Neural cell (in vitro differentiated cells): ENCODE measurements around the gene AP3M1.

Experiments used
- CTCF ChIP-seq: fragments of 450-650 bp; IDR thresholded peaks from 2 replicates; pipeline ENCODE4 v1.5.1; 2014; ENCODE audit warnings: antibody characterized with exemption, mild to moderate bottlenecking, moderate library complexity; ENCODE audit not compliant: poor library complexity, severe bottlenecking
- EZH2 ChIP-seq: fragments of 200-600, 300-800 bp; shearing (Covaris generic), sonication (generic); IDR thresholded peaks from 2 replicates; pipeline ENCODE4 v1.6.1; 2014; ENCODE audit warnings: antibody characterized with exemption, low read length, borderline replicate concordance, mild to moderate bottlenecking; ENCODE audit not compliant: insufficient read depth, poor library complexity, severe bottlenecking
- MXI1 ChIP-seq: fragments of 450-650 bp; conservative IDR thresholded peaks from 2 replicates; pipeline ENCODE4 v1.6.1; 2014; ENCODE audit warnings: antibody characterized with exemption, mild to moderate bottlenecking; ENCODE audit not compliant: poor library complexity, severe bottlenecking
- TAF1 ChIP-seq: IDR thresholded peaks from 2 replicates; pipeline ENCODE4 v1.6.1; 2012; ENCODE audit warnings: low read depth

- TF ChIP-seq CTCF: no peak
- no peak for TF ChIP-seq TAF1
- no peak for TF ChIP-seq MXI1
- TF ChIP-seq EZH2: no peak
Observed at GRCh38 chr10:74076961-74077360, 73.7 kb downstream of the AP3M1 start.
